ENCODE data around the gene PCLO. TPM values are rescaled to one million over a fixed set of nuclear protein-coding genes. Genes with fewer than 3 reads are reported as not detected.

The PCLO gene, protein sequence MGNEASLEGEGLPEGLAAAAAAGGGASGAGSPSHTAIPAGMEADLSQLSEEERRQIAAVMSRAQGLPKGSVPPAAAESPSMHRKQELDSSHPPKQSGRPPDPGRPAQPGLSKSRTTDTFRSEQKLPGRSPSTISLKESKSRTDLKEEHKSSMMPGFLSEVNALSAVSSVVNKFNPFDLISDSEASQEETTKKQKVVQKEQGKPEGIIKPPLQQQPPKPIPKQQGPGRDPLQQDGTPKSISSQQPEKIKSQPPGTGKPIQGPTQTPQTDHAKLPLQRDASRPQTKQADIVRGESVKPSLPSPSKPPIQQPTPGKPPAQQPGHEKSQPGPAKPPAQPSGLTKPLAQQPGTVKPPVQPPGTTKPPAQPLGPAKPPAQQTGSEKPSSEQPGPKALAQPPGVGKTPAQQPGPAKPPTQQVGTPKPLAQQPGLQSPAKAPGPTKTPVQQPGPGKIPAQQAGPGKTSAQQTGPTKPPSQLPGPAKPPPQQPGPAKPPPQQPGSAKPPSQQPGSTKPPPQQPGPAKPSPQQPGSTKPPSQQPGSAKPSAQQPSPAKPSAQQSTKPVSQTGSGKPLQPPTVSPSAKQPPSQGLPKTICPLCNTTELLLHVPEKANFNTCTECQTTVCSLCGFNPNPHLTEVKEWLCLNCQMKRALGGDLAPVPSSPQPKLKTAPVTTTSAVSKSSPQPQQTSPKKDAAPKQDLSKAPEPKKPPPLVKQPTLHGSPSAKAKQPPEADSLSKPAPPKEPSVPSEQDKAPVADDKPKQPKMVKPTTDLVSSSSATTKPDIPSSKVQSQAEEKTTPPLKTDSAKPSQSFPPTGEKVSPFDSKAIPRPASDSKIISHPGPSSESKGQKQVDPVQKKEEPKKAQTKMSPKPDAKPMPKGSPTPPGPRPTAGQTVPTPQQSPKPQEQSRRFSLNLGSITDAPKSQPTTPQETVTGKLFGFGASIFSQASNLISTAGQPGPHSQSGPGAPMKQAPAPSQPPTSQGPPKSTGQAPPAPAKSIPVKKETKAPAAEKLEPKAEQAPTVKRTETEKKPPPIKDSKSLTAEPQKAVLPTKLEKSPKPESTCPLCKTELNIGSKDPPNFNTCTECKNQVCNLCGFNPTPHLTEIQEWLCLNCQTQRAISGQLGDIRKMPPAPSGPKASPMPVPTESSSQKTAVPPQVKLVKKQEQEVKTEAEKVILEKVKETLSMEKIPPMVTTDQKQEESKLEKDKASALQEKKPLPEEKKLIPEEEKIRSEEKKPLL (N-terminal part only)
- 1 to 10 TPM; 1.4 to 5.8 (median 4.2) TPM for total RNA-seq

DNA sequence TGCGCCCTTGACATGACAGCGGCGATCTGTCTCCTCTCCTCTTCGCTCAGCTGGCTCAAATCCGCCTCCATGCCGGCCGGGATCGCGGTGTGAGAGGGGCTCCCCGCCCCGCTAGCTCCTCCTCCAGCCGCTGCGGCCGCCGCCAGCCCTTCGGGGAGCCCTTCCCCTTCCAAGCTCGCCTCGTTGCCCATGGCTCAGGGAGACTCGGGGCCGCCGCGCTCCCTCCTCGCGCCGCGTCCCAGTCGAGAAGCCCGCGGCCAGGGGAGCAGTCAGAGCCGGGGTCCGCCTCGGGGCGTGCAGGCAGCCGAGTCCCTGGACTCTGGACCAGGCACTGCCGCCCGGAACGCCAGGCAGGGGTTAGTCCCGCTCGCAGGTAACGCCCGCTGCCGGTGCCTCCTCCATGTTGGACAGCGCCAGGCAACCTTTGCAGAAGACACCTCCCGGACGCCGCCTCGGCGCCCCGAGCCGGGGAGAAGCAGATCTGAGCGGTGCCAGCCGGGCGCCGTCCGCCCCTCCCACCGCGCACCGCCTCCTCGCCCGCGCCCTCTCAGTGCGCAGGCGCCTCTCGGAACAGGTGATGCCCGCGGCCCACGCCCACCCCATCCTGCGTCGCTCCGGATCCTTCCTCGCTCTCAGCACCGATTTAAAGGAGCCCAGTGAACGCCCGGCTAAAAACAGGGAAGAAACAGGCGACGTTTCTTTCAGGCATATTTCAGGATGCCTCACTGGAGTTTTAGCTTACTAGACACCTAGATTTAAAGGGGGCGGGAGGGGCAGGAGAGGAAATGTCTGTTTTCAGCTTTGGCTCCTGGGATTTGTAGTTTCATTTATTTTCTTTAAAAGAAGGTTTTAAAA is at the start of gene PCLO:
Gene PCLO (minus strand): TSS at position 483 of the 855 bp plus-strand sequence. CDS start 292 bp downstream, at position 191.
- intact Hi-C loops (cut with DNase I; ENCODE audit: low total_unique reads) = no loop called here
- WGBS, 2 donors = 0 to 1% methylated on average over 30 to 44 of the region's 77 CpGs
- H3K4me3 ChIP-seq (ENCODE audit: low read depth, poor library complexity, severe bottlenecking) = peak within 1 kb of the TSS; percentile 38
- peak; percentile 45 to 89 for DNase-seq (ENCODE audit: low spot score in 2 of 2)
- TF ChIP-seq POLR2A (IDR thresholded peaks at IDR 0.05) = no peak
- TF ChIP-seq, protein P1, sequence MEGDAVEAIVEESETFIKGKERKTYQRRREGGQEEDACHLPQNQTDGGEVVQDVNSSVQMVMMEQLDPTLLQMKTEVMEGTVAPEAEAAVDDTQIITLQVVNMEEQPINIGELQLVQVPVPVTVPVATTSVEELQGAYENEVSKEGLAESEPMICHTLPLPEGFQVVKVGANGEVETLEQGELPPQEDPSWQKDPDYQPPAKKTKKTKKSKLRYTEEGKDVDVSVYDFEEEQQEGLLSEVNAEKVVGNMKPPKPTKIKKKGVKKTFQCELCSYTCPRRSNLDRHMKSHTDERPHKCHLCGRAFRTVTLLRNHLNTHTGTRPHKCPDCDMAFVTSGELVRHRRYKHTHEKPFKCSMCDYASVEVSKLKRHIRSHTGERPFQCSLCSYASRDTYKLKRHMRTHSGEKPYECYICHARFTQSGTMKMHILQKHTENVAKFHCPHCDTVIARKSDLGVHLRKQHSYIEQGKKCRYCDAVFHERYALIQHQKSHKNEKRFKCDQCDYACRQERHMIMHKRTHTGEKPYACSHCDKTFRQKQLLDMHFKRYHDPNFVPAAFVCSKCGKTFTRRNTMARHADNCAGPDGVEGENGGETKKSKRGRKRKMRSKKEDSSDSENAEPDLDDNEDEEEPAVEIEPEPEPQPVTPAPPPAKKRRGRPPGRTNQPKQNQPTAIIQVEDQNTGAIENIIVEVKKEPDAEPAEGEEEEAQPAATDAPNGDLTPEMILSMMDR (IDR thresholded peaks at IDR 0.05) = no peak

DNA sequence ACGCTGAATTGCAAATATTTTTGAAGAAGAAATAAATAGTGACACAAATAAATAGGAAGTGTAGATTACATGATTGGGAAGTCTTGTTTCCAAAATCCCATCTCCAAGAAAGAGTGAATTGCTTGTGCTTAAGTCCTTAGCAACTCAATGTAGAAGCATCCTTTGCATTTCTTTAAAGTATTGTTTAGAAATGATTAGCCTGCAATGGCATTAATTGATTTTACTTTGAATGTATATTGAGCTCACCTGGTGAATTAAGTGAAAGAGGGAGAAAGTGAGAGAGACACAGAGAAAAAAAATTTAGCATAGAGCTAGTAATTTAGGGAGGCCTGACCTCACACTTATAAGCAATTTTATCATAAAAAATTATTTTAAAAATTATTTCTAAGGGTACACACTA is 49.0 kb upstream of the PCLO start:
- no peak for TF ChIP-seq POLR2A (IDR thresholded peaks at IDR 0.05)
- TF ChIP-seq, protein P1 (IDR thresholded peaks at IDR 0.05) = no peak
- H3K4me3 ChIP-seq (ENCODE audit: low read depth, poor library complexity, severe bottlenecking) = no peak overlapping the region
- DNase-seq (ENCODE audit: low spot score in 2 of 2) = no peak
- intact Hi-C loops (cut with DNase I; ENCODE audit: low total_unique reads) = loop anchor here (1.0 kb wide), 1 partner anchor 17 kb away; no protein-coding TSS in a partner anchor
- WGBS, 2 donors = 63 to 71% methylated on average over 1 of the region's 1 CpG

GRCh38 chr7:83210479-83210878 is 47.8 kb upstream of the PCLO start:
- TF ChIP-seq, protein P1 (IDR thresholded peaks at IDR 0.05) = no peak
- no peak for TF ChIP-seq POLR2A (IDR thresholded peaks at IDR 0.05)
- intact Hi-C loops (cut with DNase I; ENCODE audit: low total_unique reads) = no loop called here
- DNase-seq (ENCODE audit: low spot score in 2 of 2) = no peak
- H3K4me3 ChIP-seq (ENCODE audit: low read depth, poor library complexity, severe bottlenecking) = no peak overlapping the region
- 75 to 82% methylated on average over 3 of the region's 3 CpGs for WGBS, 2 donors

GRCh38 chr7:83204715-83205114 is 42.0 kb upstream of the PCLO start:
- H3K4me3 ChIP-seq (ENCODE audit: low read depth, poor library complexity, severe bottlenecking) = no peak overlapping the region
- TF ChIP-seq POLR2A (IDR thresholded peaks at IDR 0.05) = no peak
- TF ChIP-seq, protein P1 (IDR thresholded peaks at IDR 0.05) = no peak
- WGBS, 2 donors = 90 to 94% methylated on average over 2 of the region's 2 CpGs
- intact Hi-C loops (cut with DNase I; ENCODE audit: low total_unique reads) = no loop called here
- DNase-seq (ENCODE audit: low spot score in 2 of 2) = no peak

- no peak for DNase-seq (ENCODE audit: low spot score in 2 of 2)
- H3K4me3 ChIP-seq (ENCODE audit: low read depth, poor library complexity, severe bottlenecking) = no peak overlapping the region
- WGBS, 2 donors = 94 to 100% methylated on average over 1 of the region's 1 CpG
- TF ChIP-seq, protein P1 (IDR thresholded peaks at IDR 0.05) = no peak
- TF ChIP-seq POLR2A (IDR thresholded peaks at IDR 0.05) = no peak
- intact Hi-C loops (cut with DNase I; ENCODE audit: low total_unique reads) = no loop called here
These were observed 38.7 kb upstream of the PCLO start for GRCh38 chr7:83201355-83201754.
